Upper lobe of left lung (tissue), 4 donors: ENCODE results near the gene GPRASP2.

Experiments used
- CTCF ChIP-seq, 6 experiments: fragments of 450-650 bp in 4 of 6; fragments of 200-600 bp in 2 of 6; sonication (generic) in 2 of 6; IDR thresholded peaks; one replicate each; pipeline ENCODE4 v1.5.1; 2016 to 2019; ENCODE audit warnings: antibody characterized with exemption in 6 of 6
- POLR2AphosphoS5 ChIP-seq, 2 donors: sonication (generic); formaldehyde crosslinking; IDR thresholded peaks; one replicate each; pipeline ENCODE4 v1.5.1; 2017; ENCODE audit warnings: antibody characterized with exemption in 2 of 2

DNA sequence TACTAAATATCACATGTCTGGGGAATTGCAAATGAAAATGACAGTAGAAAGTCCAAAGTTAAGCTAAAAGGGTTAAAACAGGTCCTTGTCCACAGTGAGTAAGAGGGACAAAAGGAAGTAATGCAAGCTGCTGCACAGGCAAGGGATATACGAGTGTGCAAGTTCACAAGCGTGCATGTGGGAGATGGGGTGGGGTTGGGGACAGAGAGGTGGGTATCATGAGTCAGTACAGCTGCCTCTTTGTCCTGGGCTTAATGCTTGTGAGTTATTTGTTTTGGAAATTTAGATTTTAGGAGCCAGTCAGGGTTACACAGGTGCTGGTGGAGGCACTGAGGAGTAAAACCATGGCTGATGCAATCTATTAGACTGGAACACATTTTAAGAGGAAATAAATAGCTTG lies 3.3 kb upstream of the GPRASP2 start:
- TF ChIP-seq CTCF (IDR thresholded peaks at IDR 0.05) (no peak), POLR2AphosphoS5 (IDR thresholded peaks at IDR 0.05) (no peak)
